Measurements from ENCODE around the gene ZNRF4.

DNA sequence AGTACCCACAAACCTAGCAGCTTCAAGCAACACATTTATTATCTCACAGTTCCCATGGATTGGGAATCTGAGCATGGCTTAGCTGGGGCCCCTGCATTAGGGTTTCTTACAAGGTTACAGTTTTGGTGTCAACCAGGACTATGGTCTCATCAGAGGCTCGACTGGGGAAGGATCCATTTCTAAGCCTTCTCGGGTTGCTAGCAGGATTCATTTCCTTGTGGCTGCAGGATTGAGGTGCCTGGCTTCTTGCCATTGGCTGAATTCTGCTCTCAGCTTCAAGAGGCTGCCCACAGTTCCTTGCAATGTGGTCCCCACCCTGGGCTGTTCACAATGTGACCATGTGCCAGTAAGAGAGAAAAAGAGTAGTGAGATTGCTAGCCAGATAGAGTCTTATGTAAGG lies 26.7 kb downstream of the ZNRF4 start:
- TF ChIP-seq, protein P1, sequence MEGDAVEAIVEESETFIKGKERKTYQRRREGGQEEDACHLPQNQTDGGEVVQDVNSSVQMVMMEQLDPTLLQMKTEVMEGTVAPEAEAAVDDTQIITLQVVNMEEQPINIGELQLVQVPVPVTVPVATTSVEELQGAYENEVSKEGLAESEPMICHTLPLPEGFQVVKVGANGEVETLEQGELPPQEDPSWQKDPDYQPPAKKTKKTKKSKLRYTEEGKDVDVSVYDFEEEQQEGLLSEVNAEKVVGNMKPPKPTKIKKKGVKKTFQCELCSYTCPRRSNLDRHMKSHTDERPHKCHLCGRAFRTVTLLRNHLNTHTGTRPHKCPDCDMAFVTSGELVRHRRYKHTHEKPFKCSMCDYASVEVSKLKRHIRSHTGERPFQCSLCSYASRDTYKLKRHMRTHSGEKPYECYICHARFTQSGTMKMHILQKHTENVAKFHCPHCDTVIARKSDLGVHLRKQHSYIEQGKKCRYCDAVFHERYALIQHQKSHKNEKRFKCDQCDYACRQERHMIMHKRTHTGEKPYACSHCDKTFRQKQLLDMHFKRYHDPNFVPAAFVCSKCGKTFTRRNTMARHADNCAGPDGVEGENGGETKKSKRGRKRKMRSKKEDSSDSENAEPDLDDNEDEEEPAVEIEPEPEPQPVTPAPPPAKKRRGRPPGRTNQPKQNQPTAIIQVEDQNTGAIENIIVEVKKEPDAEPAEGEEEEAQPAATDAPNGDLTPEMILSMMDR (IDR thresholded peaks at IDR 0.05), result no peak
- no peak for TF ChIP-seq JUN (CRISPR knock-in tag; IDR thresholded peaks at IDR 0.05)
- no peak for TF ChIP-seq NR1H2 (CRISPR knock-in tag; IDR thresholded peaks at IDR 0.05)
- no peak for TF ChIP-seq JAZF1 (CRISPR knock-in tag; IDR thresholded peaks at IDR 0.05)
- TF ChIP-seq CBFB (CRISPR knock-in tag; IDR thresholded peaks at IDR 0.05; ENCODE audit: low read depth), result no peak
- TF ChIP-seq TCF7 (CRISPR knock-in tag; IDR thresholded peaks at IDR 0.05; ENCODE audit: low read depth), result no peak
- no peak for TF ChIP-seq FOXK1 (CRISPR knock-in tag; IDR thresholded peaks at IDR 0.05)
- TF ChIP-seq, protein P2, sequence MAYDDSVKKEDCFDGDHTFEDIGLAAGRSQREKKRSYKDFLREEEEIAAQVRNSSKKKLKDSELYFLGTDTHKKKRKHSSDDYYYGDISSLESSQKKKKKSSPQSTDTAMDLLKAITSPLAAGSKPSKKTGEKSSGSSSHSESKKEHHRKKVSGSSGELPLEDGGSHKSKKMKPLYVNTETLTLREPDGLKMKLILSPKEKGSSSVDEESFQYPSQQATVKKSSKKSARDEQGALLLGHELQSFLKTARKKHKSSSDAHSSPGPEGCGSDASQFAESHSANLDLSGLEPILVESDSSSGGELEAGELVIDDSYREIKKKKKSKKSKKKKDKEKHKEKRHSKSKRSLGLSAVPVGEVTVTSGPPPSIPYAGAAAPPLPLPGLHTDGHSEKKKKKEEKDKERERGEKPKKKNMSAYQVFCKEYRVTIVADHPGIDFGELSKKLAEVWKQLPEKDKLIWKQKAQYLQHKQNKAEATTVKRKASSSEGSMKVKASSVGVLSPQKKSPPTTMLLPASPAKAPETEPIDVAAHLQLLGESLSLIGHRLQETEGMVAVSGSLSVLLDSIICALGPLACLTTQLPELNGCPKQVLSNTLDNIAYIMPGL (CRISPR knock-in tag; IDR thresholded peaks at IDR 0.05), result no peak
- no peak for TF ChIP-seq ETV6 (CRISPR knock-in tag; IDR thresholded peaks at IDR 0.05)
- no peak for TF ChIP-seq SP1 (CRISPR knock-in tag; conservative IDR thresholded peaks at IDR 0.05)
- TF ChIP-seq ZNF232 (CRISPR knock-in tag; IDR thresholded peaks at IDR 0.05), result no peak
- TF ChIP-seq CREB1 (CRISPR knock-in tag; IDR thresholded peaks at IDR 0.05), result no peak
- TF ChIP-seq GABPB1 (CRISPR knock-in tag; IDR thresholded peaks at IDR 0.05), result no peak
- TF ChIP-seq, protein P3, sequence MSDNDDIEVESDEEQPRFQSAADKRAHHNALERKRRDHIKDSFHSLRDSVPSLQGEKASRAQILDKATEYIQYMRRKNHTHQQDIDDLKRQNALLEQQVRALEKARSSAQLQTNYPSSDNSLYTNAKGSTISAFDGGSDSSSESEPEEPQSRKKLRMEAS (CRISPR knock-in tag; IDR thresholded peaks at IDR 0.05), result no peak

All from WTC11 (cell line).